ENCODE results near the gene AIF1L. TPM values are rescaled to one million over a fixed set of nuclear protein-coding genes. Genes with fewer than 3 reads are reported as not detected.

AIF1L gene
- total RNA-seq, 1 donor from 2014 or later: 72.5 TPM

- no peak for TF ChIP-seq CTCF (IDR thresholded peaks at IDR 0.05; ENCODE audit: unreplicated experiment)
- H3K4me3 Mint-ChIP-seq (ENCODE audit: low read depth): no peak overlapping the region
- no peaks in the 10 kb centered on the region for H3K4me1 Mint-ChIP-seq (ENCODE audit: low read depth)
- H3K9me3 Mint-ChIP-seq (ENCODE audit: low read depth): no peaks in the 10 kb centered on the region
- H3K27ac Mint-ChIP-seq: no peak overlapping the region
- H3K27me3 Mint-ChIP-seq: no peaks in the 10 kb centered on the region
- H3K36me3 Mint-ChIP-seq (ENCODE audit: insufficient read depth): peaks cover 11% of the 10 kb centered on the region
- DNase-seq (ENCODE audit: low spot score, unreplicated experiment): no peak
Observed at GRCh38 chr9:131116281-131117120, 20.2 kb downstream of the AIF1L start.

- H3K27ac Mint-ChIP-seq: no peak overlapping the region
- H3K4me1 Mint-ChIP-seq (ENCODE audit: low read depth): no peaks in the 10 kb centered on the region
- no peak for DNase-seq (ENCODE audit: low spot score, unreplicated experiment)
- H3K36me3 Mint-ChIP-seq (ENCODE audit: insufficient read depth): peaks cover 11% of the 10 kb centered on the region
- H3K4me3 Mint-ChIP-seq (ENCODE audit: low read depth): no peak overlapping the region
- no peaks in the 10 kb centered on the region for H3K9me3 Mint-ChIP-seq (ENCODE audit: low read depth)
- H3K27me3 Mint-ChIP-seq: no peaks in the 10 kb centered on the region
- no peak for TF ChIP-seq CTCF (IDR thresholded peaks at IDR 0.05; ENCODE audit: unreplicated experiment)
Observed at GRCh38 chr9:131117121-131117761, 20.9 kb downstream of the AIF1L start.

- Mint-ChIP-seq H3K4me1 (ENCODE audit: low read depth) (no peaks in the 10 kb centered on the region), H3K9me3 (ENCODE audit: low read depth) (no peaks in the 10 kb centered on the region), H3K27ac (no peak overlapping the region), H3K27me3 (no peaks in the 10 kb centered on the region), H3K4me3 (ENCODE audit: low read depth) (no peak overlapping the region), H3K36me3 (ENCODE audit: insufficient read depth) (peaks cover 11% of the 10 kb centered on the region)
- no peak for DNase-seq (ENCODE audit: low spot score, unreplicated experiment)
- TF ChIP-seq CTCF (IDR thresholded peaks at IDR 0.05; ENCODE audit: unreplicated experiment): no peak
Observed at GRCh38 chr9:131117762-131118145, 21.4 kb downstream of the AIF1L start.

GRCh38 chr9:131119600-131119999 lies 23.3 kb downstream of the AIF1L start:
- H3K27me3 Mint-ChIP-seq: no peaks in the 10 kb centered on the region

More at GRCh38 chr9:131119600-131119999, 23.3 kb downstream of the AIF1L start:
- peaks cover 7% of the 10 kb centered on the region for H3K36me3 Mint-ChIP-seq (ENCODE audit: insufficient read depth)
- H3K4me1 Mint-ChIP-seq (ENCODE audit: low read depth): no peaks in the 10 kb centered on the region
- DNase-seq (ENCODE audit: low spot score, unreplicated experiment): no peak
- TF ChIP-seq CTCF (IDR thresholded peaks at IDR 0.05; ENCODE audit: unreplicated experiment): no peak
- H3K27ac Mint-ChIP-seq: no peak overlapping the region
- H3K9me3 Mint-ChIP-seq (ENCODE audit: low read depth): no peaks in the 10 kb centered on the region
- H3K4me3 Mint-ChIP-seq (ENCODE audit: low read depth): no peak overlapping the region
